Right ventricle myocardium superior (tissue), 1 donor: Measurements from ENCODE around the gene LRIG3. TPM values are rescaled to one million over a fixed set of nuclear protein-coding genes. Genes with fewer than 3 reads are reported as not detected.
"Not testable (repeated sequence)": the region's sequence is repeated elsewhere in the genome, so short reads cannot be mapped to it uniquely, and the experiment has no call there.

Source experiments
- ATAC-seq: fragments of 200-7000 bp; cut with Tn5 transposase; one replicate; pipeline ENCODE4 v1.9.1; 2020; ENCODE audit warnings: mild to moderate bottlenecking; ENCODE audit not compliant: poor library complexity
- DNase-seq: peaks from one replicate; pipeline ENCODE4 v3.0.0-alpha.2; 2020
- intact Hi-C: fragments of 100-400 bp; cut with DNase I; formaldehyde crosslinking; loops from one replicate; pipeline ENCODE4 v1.11.2; 2022
- long read RNA-seq: library from polyadenylated mRNA; unstranded; transcript quantifications from one replicate; pipeline ENCODE4 v2.0.0, GENCODE V29; 2021
- total RNA-seq: library from RNA; stranded (reverse); fragmentation: NEBNext Ultra II Directional; extraction: Animal tissue kit (Norgen Biotek cat#: 25700); gene quantifications from one replicate; pipeline ENCODE4 v1.2.1, GENCODE V29; 2021
- donor health status: DM: no; HTN: yes; CAD: no; lungs with severe emphysema.

The LRIG3 gene
- total RNA-seq = 5.5 TPM
- long read RNA-seq, full-length matches to known transcripts = 8 of 12 reads
- long read RNA-seq, partial matches to known transcripts = 3 of 12 reads
- long read RNA-seq, other reads (novel, unspliced or antisense) = 1 of 12 reads

GRCh38 chr12:58920102-58920960 lies at the start of gene LRIG3:
Gene LRIG3, minus strand, starts transcription at chr12:58920504. Its CDS starts 269 bp downstream, at chr12:58920235.
- intact Hi-C loops = no loop called here
- peak; percentile 94 for DNase-seq
- ATAC-seq = peak; percentile 95

GRCh38 chr12:58969237-58969636 lies 48.9 kb upstream of the LRIG3 start:
- DNase-seq (no peak), ATAC-seq (no peak)
- intact Hi-C loops = no loop called here

- ATAC-seq = no peak
- intact Hi-C loops = no loop called here
- DNase-seq = no peak
Measured at GRCh38 chr12:58967561-58967960, 47.3 kb upstream of the LRIG3 start.

- intact Hi-C loops = no loop called here
- DNase-seq (no peak), ATAC-seq (no peak)
Measured at GRCh38 chr12:58966939-58967338, 46.6 kb upstream of the LRIG3 start.

GRCh38 chr12:58965568-58965967 lies 45.3 kb upstream of the LRIG3 start:
- ATAC-seq (no peak), DNase-seq (no peak)
- intact Hi-C loops = no loop called here

- no peak for ATAC-seq
- DNase-seq = no peak
- intact Hi-C loops = no loop called here
Measured at GRCh38 chr12:58963844-58964243, 43.5 kb upstream of the LRIG3 start.

GRCh38 chr12:58961906-58962305 lies 41.6 kb upstream of the LRIG3 start:
- intact Hi-C loops = no loop called here
- DNase-seq = no peak
- no peak for ATAC-seq

GRCh38 chr12:58961166-58961565 lies 40.9 kb upstream of the LRIG3 start:
- DNase-seq (no peak), ATAC-seq (no peak)
- intact Hi-C loops = no loop called here

- ATAC-seq (no peak), DNase-seq (no peak)
- intact Hi-C loops = no loop called here
Measured at GRCh38 chr12:58959639-58960300, 39.5 kb upstream of the LRIG3 start.

GRCh38 chr12:58957298-58957697 lies 37.0 kb upstream of the LRIG3 start:
- DNase-seq (no peak), ATAC-seq (no peak)
- intact Hi-C loops = no loop called here

- no peak for DNase-seq
- no peak for ATAC-seq
- intact Hi-C loops = no loop called here
Measured at GRCh38 chr12:58955849-58956248, 35.5 kb upstream of the LRIG3 start.

GRCh38 chr12:58954002-58954401 lies 33.7 kb upstream of the LRIG3 start:
- intact Hi-C loops = no loop called here

GRCh38 chr12:58950739-58951100 lies 30.4 kb upstream of the LRIG3 start:
- DNase-seq = no peak
- intact Hi-C loops = no loop called here
- no peak for ATAC-seq

More at GRCh38 chr12:58954002-58954401, 33.7 kb upstream of the LRIG3 start:
- ATAC-seq = no peak
- DNase-seq = no peak

GRCh38 chr12:58949954-58950738 lies 29.8 kb upstream of the LRIG3 start:
- DNase-seq, intact Hi-C loops, ATAC-seq: not testable (repeated sequence)

- DNase-seq (no peak), ATAC-seq (no peak)
- intact Hi-C loops = no loop called here
Measured at GRCh38 chr12:58943079-58943478, 22.8 kb upstream of the LRIG3 start.

GRCh38 chr12:58942345-58942744 lies 22.0 kb upstream of the LRIG3 start:
- no peak for ATAC-seq
- no peak for DNase-seq
- intact Hi-C loops = no loop called here

GRCh38 chr12:58939399-58940100 lies 19.2 kb upstream of the LRIG3 start:
- intact Hi-C loops = no loop called here
- DNase-seq (no peak), ATAC-seq (no peak)

GRCh38 chr12:58938440-58938839 lies 18.1 kb upstream of the LRIG3 start:
- intact Hi-C loops = no loop called here
- DNase-seq (no peak), ATAC-seq (no peak)

GRCh38 chr12:58934528-58934927 lies 14.2 kb upstream of the LRIG3 start:
- ATAC-seq (no peak), DNase-seq (no peak)
- intact Hi-C loops = no loop called here
